Omental fat pad (tissue), 4 donors: ENCODE data around the gene RUBCN. TPM values are rescaled to one million over a fixed set of nuclear protein-coding genes. Genes with fewer than 3 reads are reported as not detected.

Source experiments
- ATAC-seq: fragments of 150-250 bp; one replicate; pipeline ENCODE4 v1.9.1; 2016; ENCODE audit warnings: mild to moderate bottlenecking, moderate library complexity; ENCODE audit not compliant: low FRiP score
- DNase-seq: peaks from one replicate; pipeline ENCODE4 v3.0.0-alpha.2; 2019; ENCODE audit warnings: low spot score
- total RNA-seq, 4 donors: library from RNA; depleted of rRNA; stranded (reverse); fragments of >200 nt; gene quantifications; one replicate each; pipeline ENCODE4 v1.1.0, GENCODE V29; 2016
- TF ChIP-seq, protein P1 (sequence below), 3 donors: fragments of 450-650 bp; IDR thresholded peaks; one replicate each; pipeline ENCODE4 v1.5.1; 2016 to 2017; ENCODE audit warnings: antibody characterized with exemption in 3 of 3, mild to moderate bottlenecking in 3 of 3, moderate library complexity in 2 of 3

Gene RUBCN
- total RNA-seq, 4 donors from 2014 or later: 23.6 to 69.5 (median 39.4) TPM

DNA sequence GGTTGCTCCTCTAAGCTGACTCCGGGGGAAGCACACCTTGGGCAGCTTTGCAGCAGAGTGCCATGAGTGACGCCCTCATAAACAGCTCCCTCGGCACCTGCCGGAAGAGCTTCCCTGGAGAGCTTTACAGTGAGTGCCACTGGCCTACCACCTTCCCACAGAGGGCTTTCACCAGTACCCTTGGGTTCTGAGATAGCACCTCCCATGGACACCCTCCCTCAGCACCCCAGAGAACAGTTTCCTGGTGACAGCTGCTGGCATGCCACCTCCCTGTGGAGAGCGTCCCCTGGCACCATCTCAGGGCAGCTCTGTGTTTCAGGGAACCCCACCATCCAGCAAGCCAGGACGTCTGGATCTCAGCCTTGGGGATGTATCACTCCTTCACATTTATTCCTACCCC lies 49.1 kb downstream of the RUBCN start:
- no peak for DNase-seq
- ATAC-seq: no peak
- TF ChIP-seq, protein P1, sequence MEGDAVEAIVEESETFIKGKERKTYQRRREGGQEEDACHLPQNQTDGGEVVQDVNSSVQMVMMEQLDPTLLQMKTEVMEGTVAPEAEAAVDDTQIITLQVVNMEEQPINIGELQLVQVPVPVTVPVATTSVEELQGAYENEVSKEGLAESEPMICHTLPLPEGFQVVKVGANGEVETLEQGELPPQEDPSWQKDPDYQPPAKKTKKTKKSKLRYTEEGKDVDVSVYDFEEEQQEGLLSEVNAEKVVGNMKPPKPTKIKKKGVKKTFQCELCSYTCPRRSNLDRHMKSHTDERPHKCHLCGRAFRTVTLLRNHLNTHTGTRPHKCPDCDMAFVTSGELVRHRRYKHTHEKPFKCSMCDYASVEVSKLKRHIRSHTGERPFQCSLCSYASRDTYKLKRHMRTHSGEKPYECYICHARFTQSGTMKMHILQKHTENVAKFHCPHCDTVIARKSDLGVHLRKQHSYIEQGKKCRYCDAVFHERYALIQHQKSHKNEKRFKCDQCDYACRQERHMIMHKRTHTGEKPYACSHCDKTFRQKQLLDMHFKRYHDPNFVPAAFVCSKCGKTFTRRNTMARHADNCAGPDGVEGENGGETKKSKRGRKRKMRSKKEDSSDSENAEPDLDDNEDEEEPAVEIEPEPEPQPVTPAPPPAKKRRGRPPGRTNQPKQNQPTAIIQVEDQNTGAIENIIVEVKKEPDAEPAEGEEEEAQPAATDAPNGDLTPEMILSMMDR (IDR thresholded peaks at IDR 0.05): no peak

GRCh38 chr3:197686899-197687298 lies 49.8 kb downstream of the RUBCN start:
- DNase-seq: no peak
- TF ChIP-seq, protein P1 (IDR thresholded peaks at IDR 0.05): no peak
- ATAC-seq: no peak

- TF ChIP-seq, protein P1 (IDR thresholded peaks at IDR 0.05): no peak
- ATAC-seq (no peak), DNase-seq (no peak)
Measured at GRCh38 chr3:197685546-197685945, 51.2 kb downstream of the RUBCN start.

- ATAC-seq: no peak
- DNase-seq: no peak
- TF ChIP-seq, protein P1 (IDR thresholded peaks at IDR 0.05): no peak
Measured at GRCh38 chr3:197683191-197683590, 53.5 kb downstream of the RUBCN start.

DNA sequence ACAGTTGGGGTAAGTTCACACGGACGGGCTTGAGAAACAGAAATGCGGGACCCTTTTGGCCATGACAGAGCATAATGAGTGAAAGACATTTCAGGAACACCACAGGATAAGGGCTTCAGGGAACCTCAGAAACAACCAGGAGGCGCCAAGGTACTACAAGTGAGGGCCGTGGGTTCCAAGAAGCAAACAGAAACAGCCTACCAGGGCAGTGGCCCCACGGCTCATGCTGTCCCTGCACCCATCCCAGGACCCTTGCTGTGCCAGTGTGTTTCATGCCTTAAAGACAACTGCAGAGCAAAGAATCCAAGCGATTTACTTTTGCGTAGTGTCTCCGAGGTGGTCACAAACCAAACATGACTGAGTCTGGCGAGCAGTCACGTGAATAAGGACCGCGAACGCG lies 54.0 kb downstream of the RUBCN start:
- TF ChIP-seq, protein P1 (IDR thresholded peaks at IDR 0.05): no peak
- no peak for DNase-seq
- ATAC-seq: no peak

- ATAC-seq (no peak), DNase-seq (no peak)
- TF ChIP-seq, protein P1 (IDR thresholded peaks at IDR 0.05): no peak
Measured at GRCh38 chr3:197680955-197681521, 55.7 kb downstream of the RUBCN start.

- TF ChIP-seq, protein P1 (IDR thresholded peaks at IDR 0.05): no peak
- ATAC-seq: no peak
Measured at GRCh38 chr3:197675951-197676350, 60.8 kb downstream of the RUBCN start.

More at GRCh38 chr3:197675951-197676350, 60.8 kb downstream of the RUBCN start:
- no peak for DNase-seq
